ENCODE data around the gene PIAS1.
"Not testable (repeated sequence)": the region's sequence is repeated elsewhere in the genome, so short reads cannot be mapped to it uniquely, and the experiment has no call there.

The PIAS1 gene

GRCh38 chr15:68038246-68038645 lies 15.9 kb upstream of the PIAS1 start:
- no peak for DNase-seq

- DNase-seq: no peak
These were observed 14.0 kb upstream of the PIAS1 start for GRCh38 chr15:68040144-68040543.

- no peak for DNase-seq
These were observed 11.8 kb upstream of the PIAS1 start for GRCh38 chr15:68042156-68042854.

GRCh38 chr15:68042855-68043222 lies 11.3 kb upstream of the PIAS1 start:
- DNase-seq: no peak

- no peak for DNase-seq
These were observed 8.5 kb upstream of the PIAS1 start for GRCh38 chr15:68045289-68046265.

- no peak for DNase-seq
These were observed 6.3 kb upstream of the PIAS1 start for GRCh38 chr15:68047826-68048225.

GRCh38 chr15:68051109-68051508 lies 3.0 kb upstream of the PIAS1 start:
- no peak for DNase-seq

GRCh38 chr15:68051907-68052306 lies 2.2 kb upstream of the PIAS1 start:
- DNase-seq: no peak

GRCh38 chr15:68052431-68052830 lies 1.7 kb upstream of the PIAS1 start:
- DNase-seq: no peak

- DNase-seq: no peak
These were observed 1.1 kb upstream of the PIAS1 start for GRCh38 chr15:68053001-68053400.

- DNase-seq: no peak
These were observed 611 bp downstream of the PIAS1 start for GRCh38 chr15:68054628-68055223.

- no peak for DNase-seq
These were observed 1.1 kb downstream of the PIAS1 start for GRCh38 chr15:68055224-68055705.

GRCh38 chr15:68056097-68056865 lies 2.2 kb downstream of the PIAS1 start:
- DNase-seq: no peak

GRCh38 chr15:68057034-68057433 lies 2.9 kb downstream of the PIAS1 start:
- no peak for DNase-seq

GRCh38 chr15:68057758-68058157 lies 3.6 kb downstream of the PIAS1 start:
- no peak for DNase-seq

GRCh38 chr15:68058970-68059369 lies 4.9 kb downstream of the PIAS1 start:
- DNase-seq: not testable (repeated sequence)

- DNase-seq: no peak
These were observed 5.5 kb downstream of the PIAS1 start for GRCh38 chr15:68059630-68060029.

- DNase-seq: no peak
These were observed 7.1 kb downstream of the PIAS1 start for GRCh38 chr15:68061171-68061570.

GRCh38 chr15:68061602-68062001 lies 7.5 kb downstream of the PIAS1 start:
- DNase-seq: no peak

GRCh38 chr15:68062214-68062613 lies 8.1 kb downstream of the PIAS1 start:
- DNase-seq: no peak

GRCh38 chr15:68062946-68063465 lies 8.9 kb downstream of the PIAS1 start:
- DNase-seq: no peak

GRCh38 chr15:68063606-68064005 lies 9.5 kb downstream of the PIAS1 start:
- no peak for DNase-seq

Measured in NCI-H1930 (cell line).